Aorta (tissue), 5 donors: ENCODE measurements around the gene HPN. TPM values are rescaled to one million over a fixed set of nuclear protein-coding genes. Genes with fewer than 3 reads are reported as not detected.
"Not testable (repeated sequence)": the region's sequence is repeated elsewhere in the genome, so short reads cannot be mapped to it uniquely, and the experiment has no call there.

Experiments
- ATAC-seq: fragments of 200-7000 bp; cut with Tn5 transposase; one replicate; pipeline ENCODE4 v1.9.1; 2022; ENCODE audit warnings: moderate library complexity; ENCODE audit not compliant: low FRiP score
- DNase-seq, 2 donors: peaks; one replicate each; pipeline ENCODE4 v3.0.0-alpha.2; 2020
- H3K27ac ChIP-seq, 2 donors: one replicate each; pipeline ENCODE4 v1.5.1; 2013; ENCODE audit warnings: low read length in 2 of 2, mild to moderate bottlenecking in 2 of 2, moderate library complexity in 2 of 2, control low read depth in 1 of 2, inconsistent platforms in 1 of 2, low read depth in 1 of 2
- H3K27me3 ChIP-seq, 2 donors: one replicate each; pipeline ENCODE4 v1.6.1; 2013; ENCODE audit warnings: control low read depth in 1 of 2, low read length in 1 of 2, mild to moderate bottlenecking in 1 of 2, moderate library complexity in 1 of 2; ENCODE audit not compliant: insufficient read depth in 2 of 2, control insufficient read depth in 1 of 2
- H3K36me3 ChIP-seq, 2 donors: one replicate each; pipeline ENCODE4 v1.6.1; 2013; ENCODE audit warnings: control low read depth in 1 of 2, low read length in 1 of 2, mild to moderate bottlenecking in 1 of 2; ENCODE audit not compliant: insufficient read depth in 2 of 2, control insufficient read depth in 1 of 2
- H3K4me1 ChIP-seq, 2 donors: one replicate each; pipeline ENCODE4 v1.6.1; 2013; ENCODE audit warnings: low read length in 2 of 2, control low read depth in 1 of 2, mild to moderate bottlenecking in 1 of 2, moderate library complexity in 1 of 2; ENCODE audit not compliant: insufficient read depth in 2 of 2, control insufficient read depth in 1 of 2
- H3K4me3 ChIP-seq, 2 donors: one replicate each; pipeline ENCODE4 v1.5.1; 2013; ENCODE audit warnings: low read length in 2 of 2, control low read depth in 1 of 2, mild to moderate bottlenecking in 1 of 2
- H3K9me3 ChIP-seq: one replicate; pipeline ENCODE4 v1.6.1; 2013; ENCODE audit warnings: mild to moderate bottlenecking, low read length; ENCODE audit not compliant: control insufficient read depth
- WGBS, 2 donors: extraction: QIAGEN DNeasy Blood & Tissue Kit; methylation state at CpG; one replicate each; pipeline ENCODE4 v1.1.7; 2013; 5-methylcytosine and 5-hydroxymethylcytosine counted together
- intact Hi-C, 2 donors: fragments of 100-400 bp; cut with DNase I; formaldehyde crosslinking; loops; one replicate each; pipeline versions ENCODE4 v1.14.2 to v1.15.0; 2022
- polyA plus RNA-seq, 2 donors: library from polyadenylated mRNA; stranded (reverse); fragments of 200-250 nt; gene quantifications; one replicate each; pipeline ENCODE4 v1.2.3, GENCODE V29; 2013
- total RNA-seq, 2 donors: library from RNA; stranded (reverse); fragmentation: NEBNext Ultra II Directional; extraction: Animal tissue kit (Norgen Biotek cat#: 25700); gene quantifications; one replicate each; pipeline ENCODE4 v1.2.1, GENCODE V29; 2021
- donor health status: healthy with polysubstance abuse.
- donor health status: Bipolar disorder and iron deficiency.
- donor health status: DM: no; HTN: no; CAD: no.
- donor health status: DM: no; HTN: no; CAD: no.
- donor health status: DM: yes; HTN: yes; CAD: no.

The HPN gene
- total and polyA plus RNA-seq, 4 donors, result 0.71 to 2.7 TPM; not detected in 2

DNA sequence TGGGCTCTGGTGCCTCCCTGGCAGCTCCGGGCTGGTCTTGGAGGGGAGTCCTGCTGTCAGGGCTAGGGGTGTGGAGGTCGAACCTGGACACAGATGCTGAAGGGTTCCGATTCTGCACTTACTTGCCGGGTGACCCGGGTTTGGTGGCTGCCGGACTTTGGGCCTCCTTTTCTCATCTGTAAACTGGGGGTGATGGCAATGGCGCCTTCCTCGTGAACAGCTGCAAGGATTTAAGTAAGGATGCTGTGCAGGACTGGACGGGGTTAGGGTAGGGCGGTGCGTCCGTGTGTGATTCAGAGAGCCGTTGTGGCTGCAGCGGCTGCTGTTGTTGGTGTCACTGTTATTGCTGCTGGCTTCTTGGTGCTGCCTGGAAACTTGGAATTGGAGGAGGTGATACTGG, 2.4 kb downstream of the HPN start:
- DNase-seq, result no peak
- no peak for ATAC-seq
- H3K27me3 ChIP-seq, result no peaks in the 10 kb centered on the region
- intact Hi-C loops, result no loop called here
- no peaks in the 10 kb centered on the region for H3K9me3 ChIP-seq
- WGBS, 2 donors, result 79 to 82% methylated on average over 14 of the region's 14 CpGs
- H3K4me1 ChIP-seq, result no peaks in the 10 kb centered on the region
- no peak overlapping the region for H3K27ac ChIP-seq
- no peaks in the 10 kb centered on the region for H3K36me3 ChIP-seq
- no peak overlapping the region for H3K4me3 ChIP-seq

GRCh38 chr19:35044317-35045117, 3.0 kb downstream of the HPN start:
- no peaks in the 10 kb centered on the region for H3K4me1 ChIP-seq
- no peak overlapping the region for H3K27ac ChIP-seq
- H3K27me3 ChIP-seq, result no peaks in the 10 kb centered on the region
- no peaks in the 10 kb centered on the region for H3K9me3 ChIP-seq
- intact Hi-C loops, result no loop called here
- no peaks in the 10 kb centered on the region for H3K36me3 ChIP-seq
- no peak for ATAC-seq
- H3K4me3 ChIP-seq, result no peak overlapping the region
- peak; percentile 65 to 89 for DNase-seq
- whole genome bisulfite sequencing, 2 donors, result 58 to 60% methylated on average over 9 of the region's 9 CpGs

DNA sequence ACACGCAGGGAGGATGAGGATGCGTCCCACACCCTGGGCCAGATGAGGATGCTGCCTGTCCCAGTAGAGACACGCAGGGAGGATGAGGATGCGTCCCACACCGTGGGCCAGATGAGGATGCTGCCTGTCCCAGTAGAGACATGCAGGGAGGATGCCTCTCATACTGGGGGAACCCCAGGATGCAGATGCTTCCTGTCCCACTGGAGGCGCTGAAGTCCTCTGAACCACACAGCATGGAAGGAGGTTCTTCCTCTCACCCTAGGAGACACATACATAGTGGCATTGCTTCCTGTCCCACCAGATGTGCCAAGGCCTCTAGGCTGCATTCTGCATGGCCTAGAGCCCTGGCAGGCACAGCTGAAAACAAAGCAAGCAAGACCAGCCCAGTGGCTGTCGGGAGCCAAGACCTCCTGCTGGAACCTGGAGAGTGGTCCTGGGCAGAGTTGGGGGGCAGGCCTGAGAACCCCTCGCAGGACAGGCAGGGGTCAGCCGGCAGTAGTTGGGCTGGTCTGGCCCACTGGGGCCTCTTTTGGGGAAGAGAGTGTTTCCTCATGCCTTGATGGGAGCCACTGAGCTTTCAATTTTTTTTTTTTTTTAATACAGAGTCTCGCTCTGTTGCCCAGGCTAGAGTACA, 4.3 kb downstream of the HPN start:
- DNase-seq, result peak in 1 of 2 donors; percentile 68
- Histone ChIP-seq H3K9me3 (no peaks in the 10 kb centered on the region), H3K36me3 (no peaks in the 10 kb centered on the region), H3K27ac (no peak overlapping the region), H3K4me3 (no peak overlapping the region), H3K4me1 (no peaks in the 10 kb centered on the region), H3K27me3 (no peaks in the 10 kb centered on the region)
- intact Hi-C loops, result no loop called here
- no peak for ATAC-seq
- WGBS, 2 donors, result 69 to 71% methylated on average over 10 of the region's 10 CpGs

DNA sequence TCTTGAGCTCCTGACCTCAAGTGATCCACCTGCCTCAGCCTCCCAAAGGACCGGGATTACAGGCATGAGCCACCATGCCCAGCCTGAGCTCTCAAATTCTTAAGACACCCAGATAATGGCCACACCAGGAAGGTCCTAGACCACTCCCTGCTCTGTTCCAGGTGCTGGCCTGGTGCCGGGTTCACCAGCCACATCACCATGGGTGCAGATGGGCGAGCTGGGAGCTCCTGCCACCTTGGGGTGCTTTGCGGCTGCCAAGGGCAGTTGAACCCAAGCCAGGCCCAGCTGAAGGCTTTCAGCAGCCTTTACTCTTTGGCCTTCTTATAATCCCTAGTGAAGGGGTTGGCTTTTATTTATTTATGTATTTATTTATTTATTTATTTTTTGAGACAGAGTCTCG, 4.9 kb downstream of the HPN start:
- DNase-seq (no peak), ATAC-seq (no peak)
- intact Hi-C loops, result no loop called here
- no peak overlapping the region for H3K27ac ChIP-seq
- WGBS, 2 donors, result 93 to 99% methylated on average over 5 of the region's 5 CpGs
- H3K4me3 ChIP-seq, result no peak overlapping the region
- H3K36me3 ChIP-seq, result no peaks in the 10 kb centered on the region
- no peaks in the 10 kb centered on the region for H3K4me1 ChIP-seq
- no peaks in the 10 kb centered on the region for H3K27me3 ChIP-seq
- no peaks in the 10 kb centered on the region for H3K9me3 ChIP-seq

GRCh38 chr19:35048911-35049411, 7.4 kb downstream of the HPN start:
- no peak overlapping the region for H3K4me3 ChIP-seq
- no peak for DNase-seq
- ATAC-seq, result no peak
- intact Hi-C loops, result no loop called here
- H3K9me3 ChIP-seq, result no peaks in the 10 kb centered on the region
- H3K27ac ChIP-seq, result no peak overlapping the region
- H3K36me3 ChIP-seq, result no peaks in the 10 kb centered on the region
- WGBS, 2 donors, result 43 to 46% methylated on average over 12 of the region's 12 CpGs
- no peaks in the 10 kb centered on the region for H3K27me3 ChIP-seq
- H3K4me1 ChIP-seq, result no peaks in the 10 kb centered on the region

DNA sequence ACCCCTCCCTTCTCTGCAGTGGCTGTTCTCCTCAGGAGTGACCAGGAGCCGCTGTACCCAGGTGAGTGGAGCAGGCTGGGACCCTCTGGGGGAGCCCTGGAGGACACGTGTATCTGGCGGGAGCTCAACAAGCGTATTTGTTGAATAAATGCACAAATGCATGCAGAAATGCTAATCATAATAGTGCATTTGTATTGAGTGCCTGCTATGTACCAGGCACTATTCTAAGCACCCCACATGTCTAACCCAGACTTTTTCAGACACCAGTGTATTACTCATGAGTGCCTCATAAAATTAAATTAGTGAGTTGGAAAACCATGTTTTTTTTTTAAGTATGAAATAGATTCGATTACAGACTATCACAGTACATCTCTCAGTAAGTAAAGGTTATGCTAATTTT, 7.9 kb downstream of the HPN start:
- ATAC-seq (no peak), DNase-seq (no peak)
- Histone ChIP-seq H3K4me1 (no peaks in the 10 kb centered on the region), H3K9me3 (no peaks in the 10 kb centered on the region), H3K36me3 (no peaks in the 10 kb centered on the region), H3K4me3 (no peak overlapping the region), H3K27me3 (no peaks in the 10 kb centered on the region), H3K27ac (no peak overlapping the region)
- intact Hi-C loops, result no loop called here
- WGBS, 2 donors, result 70 to 73% methylated on average over 5 of the region's 5 CpGs

DNA sequence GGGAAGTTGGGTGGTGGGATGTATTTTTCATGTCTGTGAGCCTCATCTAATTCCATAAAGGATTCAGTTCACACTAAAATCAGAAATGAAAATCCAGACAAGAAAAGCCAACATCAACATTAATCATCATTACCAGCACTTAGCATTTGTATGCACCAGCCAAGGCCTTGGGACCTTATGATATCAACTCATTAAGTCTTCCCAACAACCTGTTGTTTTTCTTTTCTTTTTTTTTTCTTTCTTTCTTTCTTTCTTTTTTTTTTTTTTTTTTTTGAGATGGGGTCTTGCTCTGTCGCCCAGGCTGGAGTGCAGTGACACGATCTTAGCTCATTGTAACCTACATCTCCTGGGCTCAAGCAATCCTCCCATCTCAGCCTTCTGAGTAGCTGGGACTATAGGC, 9.1 kb downstream of the HPN start:
- DNase-seq, ATAC-seq, H3K27ac ChIP-seq, H3K4me1 ChIP-seq, intact Hi-C loops, H3K36me3 ChIP-seq, H3K27me3 ChIP-seq, H3K9me3 ChIP-seq, H3K4me3 ChIP-seq: not testable (repeated sequence)
- 91 to 94% methylated on average over 2 of the region's 2 CpGs for WGBS, 2 donors

- H3K36me3 ChIP-seq, H3K27me3 ChIP-seq, H3K27ac ChIP-seq, DNase-seq, H3K4me3 ChIP-seq, intact Hi-C loops, ATAC-seq, H3K9me3 ChIP-seq, H3K4me1 ChIP-seq: not testable (repeated sequence)
- 94 to 98% methylated on average over 3 to 4 of the region's 4 CpGs for WGBS, 2 donors
Observed at GRCh38 chr19:35051268-35051667, 9.7 kb downstream of the HPN start.

- Histone ChIP-seq H3K4me3 (no peak overlapping the region), H3K9me3 (no peaks in the 10 kb centered on the region), H3K4me1 (no peaks in the 10 kb centered on the region), H3K27me3 (no peaks in the 10 kb centered on the region), H3K27ac (no peak overlapping the region), H3K36me3 (no peaks in the 10 kb centered on the region)
- DNase-seq (no peak), ATAC-seq (no peak)
- intact Hi-C loops, result no loop called here
- 89 to 90% methylated on average over 5 of the region's 5 CpGs for WGBS, 2 donors
Observed at GRCh38 chr19:35051796-35052195, 10.3 kb downstream of the HPN start.
